Ishikawa (cell line): ENCODE data around the gene CHRDL1.

Experiments used
- CEBPB ChIP-seq: IDR thresholded peaks from 2 replicates; pipeline ENCODE4 v1.6.1; 2012
- CREB1 ChIP-seq: IDR thresholded peaks from 2 replicates; pipeline ENCODE4 v1.6.1; 2012; ENCODE audit warnings: low read depth
- EGR1 ChIP-seq: IDR thresholded peaks from 2 replicates; pipeline ENCODE4 v1.6.1; 2012
- EP300 ChIP-seq: IDR thresholded peaks from 2 replicates; pipeline ENCODE4 v1.6.1; 2012; ENCODE audit warnings: borderline replicate concordance
- FOXM1 ChIP-seq: IDR thresholded peaks from 2 replicates; pipeline ENCODE4 v1.6.1; 2012; ENCODE audit warnings: low read depth, borderline replicate concordance
- NFIC ChIP-seq: IDR thresholded peaks from 2 replicates; pipeline ENCODE4 v1.6.1; 2012
- RAD21 ChIP-seq: IDR thresholded peaks from 2 replicates; pipeline ENCODE4 v1.6.1; 2012; ENCODE audit warnings: low read depth
- TAF1 ChIP-seq: IDR thresholded peaks from 2 replicates; pipeline ENCODE4 v1.6.1; 2012; ENCODE audit warnings: low read depth, mild to moderate bottlenecking
- TCF12 ChIP-seq: IDR thresholded peaks from 2 replicates; pipeline ENCODE4 v1.6.1; 2012; ENCODE audit warnings: low read depth
- TEAD4 ChIP-seq: IDR thresholded peaks from 2 replicates; pipeline ENCODE4 v1.6.1; 2012
- YY1 ChIP-seq: IDR thresholded peaks from 2 replicates; pipeline ENCODE4 v1.6.1; 2012; ENCODE audit warnings: low read depth
- ZBTB7A ChIP-seq: IDR thresholded peaks from 2 replicates; pipeline ENCODE4 v1.6.1; 2012; ENCODE audit warnings: low read depth
- TF ChIP-seq, protein P1 (sequence below): IDR thresholded peaks from 2 replicates; pipeline ENCODE4 v1.6.1; 2012; ENCODE audit warnings: low read depth, mild to moderate bottlenecking
- TF ChIP-seq, protein P2 (sequence below): IDR thresholded peaks from 2 replicates; pipeline ENCODE4 v1.6.1; 2012
- TF ChIP-seq, protein P3 (sequence below): IDR thresholded peaks from 2 replicates; pipeline ENCODE4 v1.6.1; 2012

CHRDL1 gene

DNA sequence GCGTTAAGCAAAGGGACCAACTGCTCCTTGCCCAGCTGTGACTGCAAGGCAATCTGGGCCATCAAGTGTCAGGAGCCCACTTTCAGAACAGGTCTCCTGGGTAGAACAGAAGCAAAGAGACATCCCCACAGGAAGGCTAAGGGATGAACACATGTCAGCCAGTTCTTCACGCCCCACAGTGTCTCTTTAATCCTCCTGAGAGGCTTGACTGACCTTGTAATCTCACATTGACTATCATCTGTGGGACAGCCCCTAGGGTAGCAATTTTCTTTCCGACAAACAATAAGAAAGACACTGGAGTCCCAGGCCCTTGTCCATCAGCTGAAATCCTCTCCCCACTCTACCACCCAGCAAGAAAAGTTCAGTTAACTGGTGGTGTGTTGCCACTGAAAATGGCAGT lies 1.0 kb downstream of the CHRDL1 start:
- TF ChIP-seq FOXM1 (no peak), ZBTB7A (no peak), TAF1 (no peak), TEAD4 (no peak), CREB1 (no peak), EGR1 (no peak), TCF12 (no peak), CEBPB (no peak), RAD21 (no peak), EP300 (no peak), YY1 (no peak), NFIC (no peak)
- TF ChIP-seq, protein P1, sequence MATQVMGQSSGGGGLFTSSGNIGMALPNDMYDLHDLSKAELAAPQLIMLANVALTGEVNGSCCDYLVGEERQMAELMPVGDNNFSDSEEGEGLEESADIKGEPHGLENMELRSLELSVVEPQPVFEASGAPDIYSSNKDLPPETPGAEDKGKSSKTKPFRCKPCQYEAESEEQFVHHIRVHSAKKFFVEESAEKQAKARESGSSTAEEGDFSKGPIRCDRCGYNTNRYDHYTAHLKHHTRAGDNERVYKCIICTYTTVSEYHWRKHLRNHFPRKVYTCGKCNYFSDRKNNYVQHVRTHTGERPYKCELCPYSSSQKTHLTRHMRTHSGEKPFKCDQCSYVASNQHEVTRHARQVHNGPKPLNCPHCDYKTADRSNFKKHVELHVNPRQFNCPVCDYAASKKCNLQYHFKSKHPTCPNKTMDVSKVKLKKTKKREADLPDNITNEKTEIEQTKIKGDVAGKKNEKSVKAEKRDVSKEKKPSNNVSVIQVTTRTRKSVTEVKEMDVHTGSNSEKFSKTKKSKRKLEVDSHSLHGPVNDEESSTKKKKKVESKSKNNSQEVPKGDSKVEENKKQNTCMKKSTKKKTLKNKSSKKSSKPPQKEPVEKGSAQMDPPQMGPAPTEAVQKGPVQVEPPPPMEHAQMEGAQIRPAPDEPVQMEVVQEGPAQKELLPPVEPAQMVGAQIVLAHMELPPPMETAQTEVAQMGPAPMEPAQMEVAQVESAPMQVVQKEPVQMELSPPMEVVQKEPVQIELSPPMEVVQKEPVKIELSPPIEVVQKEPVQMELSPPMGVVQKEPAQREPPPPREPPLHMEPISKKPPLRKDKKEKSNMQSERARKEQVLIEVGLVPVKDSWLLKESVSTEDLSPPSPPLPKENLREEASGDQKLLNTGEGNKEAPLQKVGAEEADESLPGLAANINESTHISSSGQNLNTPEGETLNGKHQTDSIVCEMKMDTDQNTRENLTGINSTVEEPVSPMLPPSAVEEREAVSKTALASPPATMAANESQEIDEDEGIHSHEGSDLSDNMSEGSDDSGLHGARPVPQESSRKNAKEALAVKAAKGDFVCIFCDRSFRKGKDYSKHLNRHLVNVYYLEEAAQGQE, result no peak
- TF ChIP-seq, protein P2, sequence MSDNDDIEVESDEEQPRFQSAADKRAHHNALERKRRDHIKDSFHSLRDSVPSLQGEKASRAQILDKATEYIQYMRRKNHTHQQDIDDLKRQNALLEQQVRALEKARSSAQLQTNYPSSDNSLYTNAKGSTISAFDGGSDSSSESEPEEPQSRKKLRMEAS, result no peak
- TF ChIP-seq, protein P3, sequence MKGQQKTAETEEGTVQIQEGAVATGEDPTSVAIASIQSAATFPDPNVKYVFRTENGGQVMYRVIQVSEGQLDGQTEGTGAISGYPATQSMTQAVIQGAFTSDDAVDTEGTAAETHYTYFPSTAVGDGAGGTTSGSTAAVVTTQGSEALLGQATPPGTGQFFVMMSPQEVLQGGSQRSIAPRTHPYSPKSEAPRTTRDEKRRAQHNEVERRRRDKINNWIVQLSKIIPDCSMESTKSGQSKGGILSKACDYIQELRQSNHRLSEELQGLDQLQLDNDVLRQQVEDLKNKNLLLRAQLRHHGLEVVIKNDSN, result no peak

DNA sequence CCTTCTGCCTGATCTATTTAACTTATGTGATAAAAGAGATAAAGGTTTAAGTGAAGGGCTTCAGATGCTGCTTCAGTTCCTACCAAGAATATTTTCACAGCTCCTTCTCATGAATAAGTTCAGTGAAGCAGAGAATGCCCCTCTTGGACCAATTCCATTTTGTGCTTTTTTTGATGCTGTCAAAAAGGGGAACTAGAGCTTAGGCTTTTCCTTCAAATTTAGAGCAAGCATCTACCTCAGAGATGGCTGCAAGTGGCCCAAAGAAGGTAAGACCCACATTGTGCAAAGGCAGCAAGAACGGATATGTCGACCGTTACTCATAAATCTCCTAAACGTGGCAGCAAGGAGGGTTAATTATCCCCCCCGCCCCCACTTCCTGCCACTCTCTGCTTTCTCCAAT lies 4.5 kb downstream of the CHRDL1 start:
- no peak for TF ChIP-seq TEAD4
- TF ChIP-seq FOXM1, result no peak
- no peak for TF ChIP-seq YY1
- TF ChIP-seq CREB1, result no peak
- no peak for TF ChIP-seq TAF1
- no peak for TF ChIP-seq RAD21
- TF ChIP-seq TCF12, result no peak
- TF ChIP-seq CEBPB, result no peak
- no peak for TF ChIP-seq EGR1
- TF ChIP-seq ZBTB7A, result no peak
- no peak for TF ChIP-seq NFIC
- no peak for TF ChIP-seq EP300
- TF ChIP-seq, protein P2, result no peak

DNA sequence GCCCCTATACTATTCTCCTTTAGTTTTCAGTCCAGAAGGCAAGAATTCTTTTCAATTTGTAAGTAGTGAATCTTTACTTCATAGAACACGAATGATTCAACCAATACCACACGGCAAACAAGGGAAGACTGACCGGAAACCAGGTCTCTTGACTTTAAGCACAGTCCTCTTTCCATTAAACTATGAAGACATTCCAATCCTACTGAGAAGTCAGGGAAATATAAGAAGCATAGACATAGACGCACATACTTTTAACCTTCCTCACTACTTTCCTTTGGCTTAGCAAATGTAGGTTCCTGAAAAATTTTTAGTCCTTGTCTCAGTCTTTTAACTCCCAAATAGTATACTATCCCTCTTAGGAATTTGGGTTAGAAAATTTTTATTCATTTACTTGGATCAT lies 9.1 kb downstream of the CHRDL1 start:
- TF ChIP-seq NFIC (no peak), YY1 (no peak), CREB1 (no peak), TAF1 (no peak), CEBPB (no peak), ZBTB7A (no peak), TEAD4 (no peak), EP300 (no peak), RAD21 (no peak), EGR1 (no peak), FOXM1 (no peak), TCF12 (no peak)
- TF ChIP-seq, protein P3, result no peak
- TF ChIP-seq, protein P2, result no peak
- TF ChIP-seq, protein P1, result no peak

DNA sequence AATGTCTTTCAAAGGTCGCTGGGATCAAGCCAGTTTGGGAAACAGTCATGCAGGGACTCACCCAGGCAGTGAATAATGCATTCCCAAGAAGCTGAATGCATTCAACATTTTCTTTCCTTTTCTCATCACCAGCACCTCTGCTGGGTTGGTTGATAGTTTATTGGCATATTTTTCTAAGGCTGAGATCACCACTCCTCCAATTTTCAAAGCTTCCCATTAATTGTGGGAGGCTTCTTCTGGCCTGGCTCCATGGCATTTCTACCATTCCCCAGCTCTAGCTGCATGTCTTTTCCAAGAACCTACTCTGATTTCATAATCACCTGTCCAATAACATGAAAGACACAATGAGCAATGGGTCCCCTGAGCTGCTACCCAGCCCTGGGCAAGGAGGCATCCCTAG lies 35.8 kb downstream of the CHRDL1 start:
- TF ChIP-seq RAD21, result no peak
- no peak for TF ChIP-seq TCF12

DNA sequence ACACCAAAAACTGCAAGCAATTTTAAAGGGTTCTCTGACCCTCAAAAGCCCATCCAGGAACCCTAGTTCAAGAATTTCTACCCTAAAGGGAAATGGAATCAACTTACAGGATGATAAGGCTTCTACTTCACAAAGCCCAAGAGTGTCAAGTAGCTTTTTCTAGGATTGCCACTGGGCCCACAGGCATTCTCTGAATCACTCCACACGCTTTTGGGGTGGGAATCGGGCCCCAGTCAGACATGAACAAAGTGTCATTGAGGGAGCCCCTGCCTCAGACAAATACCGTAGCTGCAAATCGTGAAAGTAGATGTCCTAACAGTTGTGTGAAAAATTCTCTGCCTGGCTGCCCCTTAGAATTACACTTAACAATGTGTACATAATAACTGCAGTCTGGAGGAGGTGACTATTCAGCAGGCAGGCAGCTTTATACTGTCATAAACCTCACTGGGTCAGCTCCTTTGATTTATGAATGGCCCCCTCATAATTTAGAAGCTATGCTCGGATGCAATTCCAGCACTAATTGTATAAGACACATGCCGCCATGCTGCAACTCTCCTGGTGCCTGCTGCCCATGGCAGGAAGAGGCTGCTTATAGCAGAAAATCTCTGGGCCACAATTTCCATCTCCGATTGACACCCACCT lies 36.7 kb downstream of the CHRDL1 start:
- TF ChIP-seq EP300, result no peak
- TF ChIP-seq FOXM1, result no peak
- no peak for TF ChIP-seq TEAD4

DNA sequence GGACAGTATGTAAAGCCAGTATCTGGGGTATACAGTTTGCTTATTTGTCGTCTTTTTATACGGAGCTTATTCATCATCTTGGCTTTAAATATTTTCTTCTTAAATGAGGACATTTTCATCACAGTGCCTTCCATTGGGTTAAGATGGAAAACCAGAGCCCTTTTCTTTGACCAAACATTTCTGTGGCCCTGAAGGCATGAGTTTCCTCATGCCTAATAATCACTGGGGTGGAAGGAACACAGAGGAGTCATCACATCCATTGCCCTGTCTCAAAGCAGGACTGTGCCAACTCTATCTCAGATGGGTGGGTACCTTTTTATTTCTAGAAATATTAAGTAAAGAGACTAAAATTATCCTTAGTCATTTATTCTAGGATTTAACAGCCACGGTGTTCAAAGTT lies 40.0 kb downstream of the CHRDL1 start:
- TF ChIP-seq FOXM1 (no peak), YY1 (no peak), RAD21 (no peak), ZBTB7A (no peak), TEAD4 (no peak), EP300 (no peak), NFIC (no peak), TCF12 (no peak), CEBPB (no peak), CREB1 (no peak), TAF1 (no peak), EGR1 (no peak)
- TF ChIP-seq, protein P1, result no peak
- TF ChIP-seq, protein P2, result no peak
- TF ChIP-seq, protein P3, result no peak
